Activated T-helper 17 cell treated with anti-CD3 and anti-CD28 coated beads, Interleukin-2, amount 50 U/mL, for 72 hours (primary cell): ENCODE results near the gene PTPRN2. TPM values are rescaled to one million over a fixed set of nuclear protein-coding genes. Genes with fewer than 3 reads are reported as not detected.
"Not testable (repeated sequence)": the region's sequence is repeated elsewhere in the genome, so short reads cannot be mapped to it uniquely, and the experiment has no call there.

Source experiments
- ATAC-seq: fragments of 150-1000 bp; cut with Tn5 transposase; replicated peaks from 2 replicates; pipeline ENCODE4 v1.10.0; 2021; ENCODE audit warnings: mild to moderate bottlenecking, moderate library complexity
- H3K27ac Mint-ChIP-seq: one replicate; pipeline ENCODE4 v1.8.0; 2022; ENCODE audit warnings: mixed read lengths
- H3K27me3 Mint-ChIP-seq: one replicate; pipeline ENCODE4 v1.8.0; 2022; ENCODE audit warnings: mixed read lengths
- H3K36me3 Mint-ChIP-seq: one replicate; pipeline ENCODE4 v1.8.0; 2022; ENCODE audit warnings: low read depth, mild to moderate bottlenecking, mixed read lengths
- H3K4me1 Mint-ChIP-seq: one replicate; pipeline ENCODE4 v1.8.0; 2022; ENCODE audit warnings: mixed read lengths
- H3K4me3 Mint-ChIP-seq: one replicate; pipeline ENCODE4 v1.8.0; 2022; ENCODE audit warnings: mild to moderate bottlenecking, mixed read lengths
- H3K9me3 Mint-ChIP-seq: one replicate; pipeline ENCODE4 v1.8.0; 2022; ENCODE audit warnings: mixed read lengths
- total RNA-seq, 2 donors: library from RNA; stranded (reverse); gene quantifications; one replicate each; pipeline ENCODE4 v1.2.3, GENCODE V29; 2022

PTPRN2 gene
- total RNA-seq, 2 donors from 2014 or later, result 0.48 to 1.4 TPM

GRCh38 chr7:157489870-157490269 lies 1097.8 kb downstream of the PTPRN2 start:
- not testable (repeated sequence) for H3K9me3 Mint-ChIP-seq, H3K36me3 Mint-ChIP-seq, H3K4me3 Mint-ChIP-seq, H3K27ac Mint-ChIP-seq, ATAC-seq
- Mint-ChIP-seq H3K27me3 (peaks cover 11% of the 10 kb centered on the region), H3K4me1 (peaks cover 13% of the 10 kb centered on the region)

Other genes starting within 250 kb of the PTPRN2 start
- gene NCAPG2, start 117.0 kb upstream of the PTPRN2 start, total RNA-seq, result 100 to 1,000 TPM; 129 to 141 TPM
- 100 to 1,000 TPM in 1 of 2 donors, 10 to 100 TPM in 1; 63.0 to 119 TPM for gene ESYT2, start 241.7 kb upstream of the PTPRN2 start, total RNA-seq